B cell (primary cell): ENCODE data around the gene ARHGAP20. TPM values are rescaled to one million over a fixed set of nuclear protein-coding genes. Genes with fewer than 3 reads are reported as not detected.

Experiments
- ATAC-seq: fragments of 200-7000 bp; cut with Tn5 transposase; one replicate; pipeline ENCODE4 v1.10.0; 2021; ENCODE audit warnings: low read depth, mild to moderate bottlenecking, moderate number of reproducible peaks, moderate library complexity
- CTCF ChIA-PET: fragments of 350-600 bp; sonication (Branson Sonifier 250); formaldehyde crosslinking; loops from one replicate; lab custom pipeline; 2021; ENCODE audit warnings: antibody characterized with exemption, inconsistent platforms; lab: Charles Lee
- POLR2A ChIA-PET: fragments of 350-600 bp; sonication (Branson Sonifier 250); formaldehyde crosslinking; loops from one replicate; lab custom pipeline; 2021; ENCODE audit warnings: antibody characterized with exemption; lab: Charles Lee
- DNase-seq: peaks from one replicate; pipeline ENCODE4 v3.0.0; 2013
- H2AFZ ChIP-seq: 2 replicates; pipeline ENCODE4 v1.6.1; 2012; ENCODE audit warnings: mild to moderate bottlenecking, low read depth, low read length; ENCODE audit not compliant: insufficient read depth, poor library complexity, severe bottlenecking
- H3K27ac ChIP-seq, 2 donors: 1 replicate in 1 of 2; 2 replicates in 1 of 2; pipeline ENCODE4 v1.5.1; 2012 to 2013; ENCODE audit warnings: low read length in 2 of 2, mild to moderate bottlenecking in 2 of 2, moderate library complexity in 1 of 2
- H3K27me3 ChIP-seq, 4 experiments: fragments of 200-600 bp in 1 of 4; sonication (generic) in 1 of 4; replicated peaks in 1 of 4; 1 replicate in 2 of 4; 2 replicates in 2 of 4; pipeline versions ENCODE4 v1.6.1 to v1.7.0; 2013 to 2016; ENCODE audit warnings: low read length in 3 of 4, mild to moderate bottlenecking in 2 of 4, mixed read lengths in 1 of 4, moderate library complexity in 1 of 4; ENCODE audit not compliant: insufficient read depth in 4 of 4, control insufficient read depth in 3 of 4; ENCODE audit errors: control extremely low read depth in 1 of 4
- H3K36me3 ChIP-seq, 2 experiments: replicated peaks in 1 of 2; 1 replicate in 1 of 2; 2 replicates in 1 of 2; pipeline versions ENCODE4 v1.6.1 to v1.7.1; 2013; ENCODE audit warnings: low read length in 1 of 2; ENCODE audit not compliant: insufficient read depth in 2 of 2, control insufficient read depth in 1 of 2; ENCODE audit errors: control extremely low read depth in 1 of 2, extremely low read depth in 1 of 2
- H3K4me1 ChIP-seq, 2 donors: fragments of 200-600 bp in 1 of 2; sonication (generic) in 1 of 2; 1 replicate in 1 of 2; 2 replicates in 1 of 2; pipeline versions ENCODE4 v1.5.1 to v1.6.1; 2013 to 2017; ENCODE audit warnings: low read length in 2 of 2; ENCODE audit not compliant: control insufficient read depth in 2 of 2, insufficient read depth in 2 of 2
- H3K4me2 ChIP-seq: replicated peaks from 2 replicates; pipeline ENCODE3; 2012; ENCODE audit warnings: mild to moderate bottlenecking, low read depth, low read length; ENCODE audit not compliant: poor library complexity, severe bottlenecking
- H3K4me3 ChIP-seq, 5 experiments: fragments of 200-600 bp in 1 of 5; sonication (generic) in 1 of 5; 1 replicate in 3 of 5; 2 replicates in 2 of 5; pipeline versions ENCODE4 v1.5.1 to v1.7.0; 2011 to 2016; ENCODE audit warnings: low read length in 4 of 5, mild to moderate bottlenecking in 4 of 5, low read depth in 2 of 5, control low read depth in 1 of 5, moderate library complexity in 1 of 5; ENCODE audit not compliant: insufficient read depth in 1 of 5; ENCODE audit errors: control extremely low read depth in 1 of 5, extremely low read depth in 1 of 5
- H3K79me2 ChIP-seq: fragments of 200-600 bp; sonication (generic); one replicate; pipeline ENCODE4 v1.6.0; 2016; ENCODE audit warnings: low read length; ENCODE audit not compliant: control insufficient read depth, insufficient read depth
- H3K9ac ChIP-seq: fragments of 200-600 bp; sonication (generic); 2 replicates; pipeline ENCODE4 v1.6.1; 2017; ENCODE audit warnings: mild to moderate bottlenecking, low read length, moderate library complexity
- H3K9me3 ChIP-seq, 3 donors: one replicate each; pipeline versions ENCODE4 v1.6.1 to v1.7.1; 2013; ENCODE audit warnings: low read length in 2 of 3; ENCODE audit not compliant: control insufficient read depth in 2 of 3, insufficient read depth in 1 of 3; ENCODE audit errors: control extremely low read depth in 1 of 3
- H4K20me1 ChIP-seq: 2 replicates; pipeline ENCODE4 v1.6.0; 2012; ENCODE audit warnings: mild to moderate bottlenecking, low read length; ENCODE audit not compliant: insufficient read depth, control insufficient read depth, poor library complexity, severe bottlenecking
- H3K27ac Mint-ChIP-seq: one replicate; pipeline ENCODE4 v1.8.0; 2021; ENCODE audit warnings: mixed read lengths
- H3K27me3 Mint-ChIP-seq: one replicate; pipeline ENCODE4 v1.8.0; 2021; ENCODE audit warnings: mixed read lengths
- H3K4me1 Mint-ChIP-seq: one replicate; pipeline ENCODE4 v1.8.0; 2021; ENCODE audit warnings: mixed read lengths
- H3K4me3 Mint-ChIP-seq: one replicate; pipeline ENCODE4 v1.8.0; 2021; ENCODE audit warnings: mixed read lengths
- H3K9me3 Mint-ChIP-seq: one replicate; pipeline ENCODE4 v1.8.0; 2022; ENCODE audit warnings: mixed read lengths; ENCODE audit not compliant: insufficient read depth
- CTCF ChIP-seq: fragments of 200-600 bp; IDR thresholded peaks from one replicate; pipeline ENCODE4 v1.8.0; 2022; ENCODE audit warnings: antibody characterized with exemption, mild to moderate bottlenecking
- EZH2 ChIP-seq: IDR thresholded peaks from 2 replicates; pipeline ENCODE4 v1.6.1; 2012; ENCODE audit warnings: borderline replicate concordance, low read depth, mild to moderate bottlenecking, moderate library complexity, low read length; ENCODE audit not compliant: insufficient read depth, poor library complexity, severe bottlenecking
- WGBS: methylation state at CpG from one replicate; pipeline ENCODE4 v1.1.5; 2013; ENCODE audit warnings: missing lambda C conversion rate; ENCODE audit not compliant: insufficient coverage; 5-methylcytosine and 5-hydroxymethylcytosine counted together
- intact Hi-C: fragments of 100-400 bp; cut with micrococcal nuclease; formaldehyde crosslinking; loops from one replicate; pipeline ENCODE4 v1.10.0; 2022
- polyA plus RNA-seq: library from polyadenylated mRNA; depleted of rRNA; stranded (reverse); fragments of >200 nt; gene quantifications from 2 replicates; pipeline ENCODE4 v1.2.3, GENCODE V29; 2012
- total RNA-seq, 2 donors: library from RNA; stranded (reverse); fragments of 120-200 nt in 1 of 2; gene quantifications; 1 replicate in 1 of 2; 2 replicates in 1 of 2; pipeline versions ENCODE4 v1.2.3 to v1.2.4, GENCODE V29; 2013 to 2022

Gene ARHGAP20
- total and polyA plus RNA-seq, 2 donors (not counting 1 experiment from before 2014, with no cell fraction given), result 0.54 to 0.91 TPM

- H3K4me2 ChIP-seq, result no peak overlapping the region
- intact Hi-C loops, result no loop called here
- H3K36me3 ChIP-seq, result no peaks in the 10 kb centered on the region
- ChIA-PET CTCF (no interaction called here), POLR2A (interaction anchor here (0.6 kb wide), 1 partner anchor 624 kb away, joined by 3 read pairs; no protein-coding TSS in a partner anchor)
- no peaks in the 10 kb centered on the region for H4K20me1 ChIP-seq
- DNase-seq (no peak), ATAC-seq (no peak)
- TF ChIP-seq EZH2, result no peak
- TF ChIP-seq CTCF, result no peak
- H2AFZ ChIP-seq, result no peak overlapping the region
- no peak overlapping the region for H3K27ac Mint-ChIP-seq
- no peaks in the 10 kb centered on the region for H3K9me3 Mint-ChIP-seq
- no peaks in the 10 kb centered on the region for H3K4me1 ChIP-seq
- WGBS, result 95% methylated on average over 4 of the region's 5 CpGs
- H3K79me2 ChIP-seq, result no peaks in the 10 kb centered on the region
- no peak overlapping the region for H3K4me3 ChIP-seq
- H3K9ac ChIP-seq, result no peak overlapping the region
- no peak overlapping the region for H3K27ac ChIP-seq
- no peaks in the 10 kb centered on the region for H3K27me3 ChIP-seq
- H3K4me3 Mint-ChIP-seq, result no peak overlapping the region
- H3K27me3 Mint-ChIP-seq, result peaks cover 30% of the 10 kb centered on the region
- H3K9me3 ChIP-seq, result no peaks in the 10 kb centered on the region
- H3K4me1 Mint-ChIP-seq, result no peaks in the 10 kb centered on the region
These were observed 138.8 kb downstream of the ARHGAP20 start for GRCh38 chr11:110573411-110573810.

- Mint-ChIP-seq H3K9me3 (no peaks in the 10 kb centered on the region), H3K4me3 (no peak overlapping the region), H3K27ac (no peak overlapping the region), H3K27me3 (peaks cover 30% of the 10 kb centered on the region), H3K4me1 (no peaks in the 10 kb centered on the region)
- Histone ChIP-seq H3K27me3 (no peaks in the 10 kb centered on the region), H3K36me3 (no peaks in the 10 kb centered on the region), H2AFZ (no peak overlapping the region), H3K79me2 (no peaks in the 10 kb centered on the region), H3K4me1 (no peaks in the 10 kb centered on the region), H3K4me2 (no peak overlapping the region), H3K9ac (no peak overlapping the region), H4K20me1 (no peaks in the 10 kb centered on the region), H3K4me3 (no peak overlapping the region), H3K9me3 (no peaks in the 10 kb centered on the region), H3K27ac (no peak overlapping the region)
- intact Hi-C loops, result no loop called here
- ChIA-PET CTCF (no interaction called here), POLR2A (no interaction called here)
- WGBS, result no CpG with 5 or more reads among the region's 5 CpGs
- no peak for TF ChIP-seq CTCF
- no peak for TF ChIP-seq EZH2
- DNase-seq (no peak), ATAC-seq (no peak)
These were observed 141.0 kb downstream of the ARHGAP20 start for GRCh38 chr11:110571081-110571720.
